GM23338 (cell line): ENCODE data around the gene TXNDC2.

Source experiments
- CREB1 ChIP-seq: fragments of 250-450 bp; sonication (Bioruptor Pico); IDR thresholded peaks from 2 replicates; pipeline ENCODE4 v1.5.0; 2020; ENCODE audit warnings: low read depth, mild to moderate bottlenecking, moderate library complexity
- EZH2 ChIP-seq: fragments of 200-600 bp; sonication (generic); IDR thresholded peaks from one replicate; pipeline ENCODE4 v1.8.0; 2017; ENCODE audit warnings: antibody characterized with exemption, mild to moderate bottlenecking, low read depth; ENCODE audit not compliant: unreplicated experiment
- JUNB ChIP-seq: IDR thresholded peaks from one replicate; pipeline ENCODE4 v1.6.1; 2016; ENCODE audit warnings: antibody characterized with exemption; ENCODE audit not compliant: unreplicated experiment
- POLR2AphosphoS5 ChIP-seq: IDR thresholded peaks from 2 replicates; pipeline ENCODE4 v1.6.1; 2016; ENCODE audit warnings: antibody characterized with exemption, low read depth
- STAT1 ChIP-seq: IDR thresholded peaks from one replicate; pipeline ENCODE4 v1.6.1; 2016; ENCODE audit warnings: antibody characterized with exemption; ENCODE audit not compliant: unreplicated experiment
- ZNF114 ChIP-seq: fragments of 250-450 bp; sonication (Bioruptor Pico); IDR thresholded peaks from 2 replicates; pipeline ENCODE4 v1.5.0; 2020; ENCODE audit warnings: mild to moderate bottlenecking, moderate library complexity
- TF ChIP-seq, protein P1 (sequence below), 2 experiments: fragments of 200-600 bp in 1 of 2; sonication (generic) in 1 of 2; conservative IDR thresholded peaks; 2 replicates each; pipeline versions ENCODE4 v1.5.1 to v1.6.1; 2016 to 2017; ENCODE audit warnings: antibody characterized with exemption in 2 of 2, low read depth in 2 of 2, mild to moderate bottlenecking in 2 of 2, moderate library complexity in 1 of 2
- TF ChIP-seq, protein P2 (sequence below): IDR thresholded peaks from one replicate; pipeline ENCODE4 v1.6.1; 2018; ENCODE audit warnings: antibody characterized with exemption; ENCODE audit not compliant: unreplicated experiment

DNA sequence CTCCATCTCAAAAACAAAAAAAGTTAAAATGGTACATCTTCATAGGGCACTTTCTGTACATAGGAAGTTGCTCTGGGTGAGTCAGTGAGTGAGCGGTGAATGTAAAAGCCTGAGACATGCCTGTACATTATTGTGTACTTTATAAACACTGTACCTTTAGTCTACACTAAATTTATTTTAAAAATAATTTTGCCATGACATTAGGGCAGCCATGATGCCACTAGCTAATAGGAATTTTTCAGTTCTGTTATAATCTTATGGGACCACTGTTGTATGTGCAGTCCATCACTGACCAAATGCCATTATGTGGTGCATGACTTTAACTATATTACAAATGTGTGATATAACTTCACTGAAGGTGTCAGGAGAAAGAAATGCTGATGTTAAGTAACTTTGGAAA is 11.0 kb upstream of the TXNDC2 start:
- TF ChIP-seq, protein P1, sequence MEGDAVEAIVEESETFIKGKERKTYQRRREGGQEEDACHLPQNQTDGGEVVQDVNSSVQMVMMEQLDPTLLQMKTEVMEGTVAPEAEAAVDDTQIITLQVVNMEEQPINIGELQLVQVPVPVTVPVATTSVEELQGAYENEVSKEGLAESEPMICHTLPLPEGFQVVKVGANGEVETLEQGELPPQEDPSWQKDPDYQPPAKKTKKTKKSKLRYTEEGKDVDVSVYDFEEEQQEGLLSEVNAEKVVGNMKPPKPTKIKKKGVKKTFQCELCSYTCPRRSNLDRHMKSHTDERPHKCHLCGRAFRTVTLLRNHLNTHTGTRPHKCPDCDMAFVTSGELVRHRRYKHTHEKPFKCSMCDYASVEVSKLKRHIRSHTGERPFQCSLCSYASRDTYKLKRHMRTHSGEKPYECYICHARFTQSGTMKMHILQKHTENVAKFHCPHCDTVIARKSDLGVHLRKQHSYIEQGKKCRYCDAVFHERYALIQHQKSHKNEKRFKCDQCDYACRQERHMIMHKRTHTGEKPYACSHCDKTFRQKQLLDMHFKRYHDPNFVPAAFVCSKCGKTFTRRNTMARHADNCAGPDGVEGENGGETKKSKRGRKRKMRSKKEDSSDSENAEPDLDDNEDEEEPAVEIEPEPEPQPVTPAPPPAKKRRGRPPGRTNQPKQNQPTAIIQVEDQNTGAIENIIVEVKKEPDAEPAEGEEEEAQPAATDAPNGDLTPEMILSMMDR (conservative IDR thresholded peaks at IDR 0.05; ENCODE audit: low read depth in 2 of 2), result no peak
- TF ChIP-seq EZH2, result no peak
- no peak for TF ChIP-seq ZNF114 (CRISPR knock-in tag)
- TF ChIP-seq, protein P2, sequence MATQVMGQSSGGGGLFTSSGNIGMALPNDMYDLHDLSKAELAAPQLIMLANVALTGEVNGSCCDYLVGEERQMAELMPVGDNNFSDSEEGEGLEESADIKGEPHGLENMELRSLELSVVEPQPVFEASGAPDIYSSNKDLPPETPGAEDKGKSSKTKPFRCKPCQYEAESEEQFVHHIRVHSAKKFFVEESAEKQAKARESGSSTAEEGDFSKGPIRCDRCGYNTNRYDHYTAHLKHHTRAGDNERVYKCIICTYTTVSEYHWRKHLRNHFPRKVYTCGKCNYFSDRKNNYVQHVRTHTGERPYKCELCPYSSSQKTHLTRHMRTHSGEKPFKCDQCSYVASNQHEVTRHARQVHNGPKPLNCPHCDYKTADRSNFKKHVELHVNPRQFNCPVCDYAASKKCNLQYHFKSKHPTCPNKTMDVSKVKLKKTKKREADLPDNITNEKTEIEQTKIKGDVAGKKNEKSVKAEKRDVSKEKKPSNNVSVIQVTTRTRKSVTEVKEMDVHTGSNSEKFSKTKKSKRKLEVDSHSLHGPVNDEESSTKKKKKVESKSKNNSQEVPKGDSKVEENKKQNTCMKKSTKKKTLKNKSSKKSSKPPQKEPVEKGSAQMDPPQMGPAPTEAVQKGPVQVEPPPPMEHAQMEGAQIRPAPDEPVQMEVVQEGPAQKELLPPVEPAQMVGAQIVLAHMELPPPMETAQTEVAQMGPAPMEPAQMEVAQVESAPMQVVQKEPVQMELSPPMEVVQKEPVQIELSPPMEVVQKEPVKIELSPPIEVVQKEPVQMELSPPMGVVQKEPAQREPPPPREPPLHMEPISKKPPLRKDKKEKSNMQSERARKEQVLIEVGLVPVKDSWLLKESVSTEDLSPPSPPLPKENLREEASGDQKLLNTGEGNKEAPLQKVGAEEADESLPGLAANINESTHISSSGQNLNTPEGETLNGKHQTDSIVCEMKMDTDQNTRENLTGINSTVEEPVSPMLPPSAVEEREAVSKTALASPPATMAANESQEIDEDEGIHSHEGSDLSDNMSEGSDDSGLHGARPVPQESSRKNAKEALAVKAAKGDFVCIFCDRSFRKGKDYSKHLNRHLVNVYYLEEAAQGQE, result no peak
- no peak for TF ChIP-seq POLR2AphosphoS5
- TF ChIP-seq CREB1 (CRISPR knock-in tag), result no peak
- TF ChIP-seq STAT1, result no peak
- no peak for TF ChIP-seq JUNB
